H1 (cell line): Measurements from ENCODE around the gene ING5. TPM values are rescaled to one million over a fixed set of nuclear protein-coding genes. Genes with fewer than 3 reads are reported as not detected.

Experiments
- CHD7 ChIP-seq: fragments of 300-600 bp; sonication (generic); IDR thresholded peaks from 2 replicates; pipeline ENCODE4 v1.7.1; 2012; ENCODE audit warnings: low read length, moderate library complexity, mild to moderate bottlenecking, inconsistent platforms; ENCODE audit not compliant: insufficient replicate concordance
- HDAC6 ChIP-seq: IDR thresholded peaks from one replicate; pipeline ENCODE4 v1.7.1; 2012; ENCODE audit warnings: low read depth, mild to moderate bottlenecking, inconsistent platforms, low read length, moderate library complexity
- polyA plus RNA-seq, 7 experiments: library from polyadenylated mRNA; depleted of rRNA in 3 of 7; stranded (reverse) in 5 of 7; unstranded in 2 of 7; fragments of >200 nt in 5 of 7; fragments of 200-250 nt in 2 of 7; gene quantifications; 1 replicate in 5 of 7; 2 replicates in 1 of 7; 4 replicates in 1 of 7; pipeline versions ENCODE4 v1.2.1 to v1.2.3, GENCODE V29; 2011 to 2013; ENCODE audit warnings: missing spikeins in 2 of 7, mixed read lengths in 2 of 7
- total RNA-seq: library from RNA; stranded (reverse); fragmentation: NEBNext Ultra II Directional; extraction: Animal tissue kit (Norgen Biotek cat#: 25700); gene quantifications from 2 replicates; pipeline ENCODE4 v1.2.1, GENCODE V29; 2021

The ING5 gene
- total and polyA plus RNA-seq, 2 of the 8 experiments (the other 6 are each of a cell fraction or from before 2014, with no cell fraction given): 41.5 to 47.4 TPM

DNA sequence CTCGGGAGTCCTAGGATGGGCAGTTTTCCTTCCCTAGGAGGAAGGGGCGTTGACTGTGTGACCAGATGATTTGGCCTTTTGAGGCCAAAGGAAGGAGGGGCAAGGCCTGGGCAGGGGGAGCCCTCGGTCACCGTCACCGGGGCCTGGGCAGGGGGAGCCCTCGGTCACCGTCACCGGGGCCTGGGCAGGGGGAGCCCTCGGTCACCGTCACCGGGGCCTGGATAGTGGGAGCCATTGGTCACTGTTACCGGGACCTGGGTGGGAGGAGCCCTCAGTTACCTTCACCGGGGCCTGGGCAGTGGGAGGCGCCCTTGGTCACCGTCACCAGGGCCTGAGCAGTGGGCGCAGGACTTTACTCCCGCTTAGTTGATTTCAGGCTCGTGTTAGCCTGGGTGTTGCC is 49.9 kb downstream of the ING5 start (continued):
- TF ChIP-seq CHD7 (no peak), HDAC6 (no peak)
